Endothelial cell (in vitro differentiated cells): Measurements from ENCODE around the gene FBXL17. TPM values are rescaled to one million over a fixed set of nuclear protein-coding genes. Genes with fewer than 3 reads are reported as not detected.

Experiments used
- DNase-seq: peaks from one replicate; pipeline ENCODE4 v3.0.0; 2021; ENCODE audit warnings: low spot score
- H3K27ac Mint-ChIP-seq: one replicate; pipeline ENCODE4 v1.8.0; 2021; ENCODE audit warnings: mixed read lengths, inconsistent platforms; ENCODE audit not compliant: unreplicated experiment
- H3K27me3 Mint-ChIP-seq: one replicate; pipeline ENCODE4 v1.8.0; 2021; ENCODE audit warnings: mild to moderate bottlenecking, moderate library complexity, mixed read lengths, inconsistent platforms; ENCODE audit not compliant: unreplicated experiment
- H3K36me3 Mint-ChIP-seq: one replicate; pipeline ENCODE4 v1.8.0; 2021; ENCODE audit warnings: mild to moderate bottlenecking, low read depth, mixed read lengths, inconsistent platforms; ENCODE audit not compliant: unreplicated experiment
- H3K4me1 Mint-ChIP-seq: one replicate; pipeline ENCODE4 v1.8.0; 2021; ENCODE audit warnings: mild to moderate bottlenecking, mixed read lengths, inconsistent platforms; ENCODE audit not compliant: unreplicated experiment
- H3K4me3 Mint-ChIP-seq: one replicate; pipeline ENCODE4 v1.8.0; 2021; ENCODE audit warnings: mild to moderate bottlenecking, mixed read lengths, inconsistent platforms; ENCODE audit not compliant: unreplicated experiment
- H3K9me3 Mint-ChIP-seq: one replicate; pipeline ENCODE4 v1.8.0; 2021; ENCODE audit warnings: mixed read lengths, inconsistent platforms; ENCODE audit not compliant: unreplicated experiment
- total RNA-seq: library from RNA; stranded (reverse); fragmentation: NEBNext Ultra II Directional; extraction: Animal tissue kit (Norgen Biotek cat#: 25700); gene quantifications from one replicate; pipeline ENCODE4 v1.2.1, GENCODE V29; 2021; ENCODE audit not compliant: unreplicated experiment
- TF ChIP-seq, protein P1 (sequence below): fragments of 200-600 bp; sonication (generic); IDR thresholded peaks from one replicate; pipeline ENCODE4 v1.5.0; 2021; ENCODE audit warnings: antibody characterized with exemption; ENCODE audit not compliant: unreplicated experiment

Gene FBXL17
- total RNA-seq, 1 donor from 2014 or later: 14.9 TPM

DNA sequence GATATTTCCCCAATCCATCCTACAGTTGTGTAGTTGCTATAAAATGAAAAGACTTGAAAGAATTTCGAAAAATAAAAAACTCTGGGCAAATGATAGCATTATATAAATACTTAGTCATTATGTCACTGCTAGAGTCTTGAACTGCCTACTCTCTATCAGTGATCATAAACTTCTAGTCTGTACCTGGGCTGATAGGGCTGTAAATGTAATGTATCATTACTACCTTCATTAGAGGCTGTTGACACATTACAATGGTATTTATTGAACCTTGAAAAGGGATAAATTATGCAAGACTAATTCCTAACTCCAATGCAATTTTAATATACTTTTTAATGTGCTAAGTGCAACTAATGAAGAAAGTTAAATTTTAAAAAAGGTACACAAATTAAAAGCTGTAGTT is 497.0 kb downstream of the FBXL17 start:
- Mint-ChIP-seq H3K27me3 (peaks cover 1% of the 10 kb centered on the region), H3K4me1 (peaks cover 4% of the 10 kb centered on the region)
- no peak for DNase-seq

DNA sequence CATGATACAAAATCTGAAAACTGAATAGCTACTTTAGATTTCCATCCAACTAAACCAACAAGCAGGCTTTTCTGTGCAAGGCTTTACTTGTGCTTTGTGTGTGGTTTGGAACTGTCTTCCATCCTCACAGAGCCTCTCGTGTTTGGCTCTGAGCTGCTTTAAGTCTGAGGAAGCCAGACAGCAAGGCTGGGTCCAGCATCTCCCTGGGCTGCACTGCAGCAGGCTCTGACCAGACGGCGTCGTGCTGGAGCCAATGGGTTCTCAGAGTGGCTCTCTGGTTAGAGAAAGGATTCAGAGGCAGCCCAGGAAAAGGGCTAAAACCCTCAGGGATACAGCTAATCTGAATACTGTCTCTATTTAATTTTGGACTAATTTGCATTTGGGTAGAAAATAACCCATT is 503.2 kb downstream of the FBXL17 start:
- TF ChIP-seq, protein P1, sequence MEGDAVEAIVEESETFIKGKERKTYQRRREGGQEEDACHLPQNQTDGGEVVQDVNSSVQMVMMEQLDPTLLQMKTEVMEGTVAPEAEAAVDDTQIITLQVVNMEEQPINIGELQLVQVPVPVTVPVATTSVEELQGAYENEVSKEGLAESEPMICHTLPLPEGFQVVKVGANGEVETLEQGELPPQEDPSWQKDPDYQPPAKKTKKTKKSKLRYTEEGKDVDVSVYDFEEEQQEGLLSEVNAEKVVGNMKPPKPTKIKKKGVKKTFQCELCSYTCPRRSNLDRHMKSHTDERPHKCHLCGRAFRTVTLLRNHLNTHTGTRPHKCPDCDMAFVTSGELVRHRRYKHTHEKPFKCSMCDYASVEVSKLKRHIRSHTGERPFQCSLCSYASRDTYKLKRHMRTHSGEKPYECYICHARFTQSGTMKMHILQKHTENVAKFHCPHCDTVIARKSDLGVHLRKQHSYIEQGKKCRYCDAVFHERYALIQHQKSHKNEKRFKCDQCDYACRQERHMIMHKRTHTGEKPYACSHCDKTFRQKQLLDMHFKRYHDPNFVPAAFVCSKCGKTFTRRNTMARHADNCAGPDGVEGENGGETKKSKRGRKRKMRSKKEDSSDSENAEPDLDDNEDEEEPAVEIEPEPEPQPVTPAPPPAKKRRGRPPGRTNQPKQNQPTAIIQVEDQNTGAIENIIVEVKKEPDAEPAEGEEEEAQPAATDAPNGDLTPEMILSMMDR: no peak
- H3K4me1 Mint-ChIP-seq: no peaks in the 10 kb centered on the region
- H3K36me3 Mint-ChIP-seq: peaks cover 2% of the 10 kb centered on the region
- peaks cover 1% of the 10 kb centered on the region for H3K27me3 Mint-ChIP-seq
- DNase-seq: no peak
- H3K9me3 Mint-ChIP-seq: no peaks in the 10 kb centered on the region
- no peak overlapping the region for H3K4me3 Mint-ChIP-seq
- H3K27ac Mint-ChIP-seq: no peak overlapping the region

More for the DNA sequence above, 497.0 kb downstream of the FBXL17 start:
- Mint-ChIP-seq H3K9me3 (no peaks in the 10 kb centered on the region), H3K27ac (no peak overlapping the region), H3K36me3 (no peaks in the 10 kb centered on the region), H3K4me3 (no peak overlapping the region)
- TF ChIP-seq, protein P1: no peak

DNA sequence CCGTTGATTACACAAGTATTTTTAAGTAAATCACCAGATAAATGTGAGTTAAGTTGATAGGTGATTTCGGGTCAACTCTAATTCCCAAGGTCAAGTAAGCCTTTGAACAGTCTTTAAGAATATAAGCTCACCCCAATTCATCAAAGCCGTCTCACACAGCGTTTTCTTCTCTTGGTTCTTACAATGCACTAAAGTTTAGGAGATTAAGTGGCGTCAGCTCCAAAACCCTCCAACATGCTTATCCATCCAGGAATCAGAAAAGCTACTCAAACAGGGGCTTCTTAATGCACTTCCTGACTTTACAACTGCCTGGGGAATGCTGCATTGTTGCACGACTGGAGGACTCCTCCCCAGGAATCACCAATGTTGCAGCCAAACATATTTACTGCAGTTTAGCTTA is 505.0 kb downstream of the FBXL17 start:
- Mint-ChIP-seq H3K9me3 (no peaks in the 10 kb centered on the region), H3K27ac (no peak overlapping the region), H3K27me3 (peaks cover 1% of the 10 kb centered on the region), H3K36me3 (peaks cover 2% of the 10 kb centered on the region), H3K4me1 (no peaks in the 10 kb centered on the region), H3K4me3 (no peak overlapping the region)
- TF ChIP-seq, protein P1: no peak
- DNase-seq: no peak

DNA sequence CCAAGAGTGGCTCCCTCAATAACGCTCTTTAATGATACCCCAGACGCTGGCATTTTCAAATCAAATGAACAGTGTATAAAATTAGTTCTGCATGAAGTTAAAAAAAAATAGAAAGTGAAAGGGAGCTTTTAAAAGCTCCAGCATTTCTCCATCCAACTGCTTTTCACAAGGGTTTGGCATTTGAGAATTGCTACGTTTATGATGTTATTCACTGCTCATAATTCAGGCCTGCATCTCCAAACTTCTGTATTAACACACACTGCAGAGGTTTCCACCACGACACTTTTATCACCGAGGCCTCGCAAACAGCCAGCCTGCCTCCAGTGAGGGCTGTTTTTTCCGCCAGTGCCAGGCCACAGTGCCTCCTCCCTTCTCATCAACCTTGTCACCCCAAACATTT is 505.6 kb downstream of the FBXL17 start:
- TF ChIP-seq, protein P1: no peak
- Mint-ChIP-seq H3K9me3 (no peaks in the 10 kb centered on the region), H3K4me3 (no peak overlapping the region), H3K4me1 (no peaks in the 10 kb centered on the region), H3K27ac (no peak overlapping the region), H3K36me3 (peaks cover 2% of the 10 kb centered on the region), H3K27me3 (peaks cover 1% of the 10 kb centered on the region)
- DNase-seq: no peak

DNA sequence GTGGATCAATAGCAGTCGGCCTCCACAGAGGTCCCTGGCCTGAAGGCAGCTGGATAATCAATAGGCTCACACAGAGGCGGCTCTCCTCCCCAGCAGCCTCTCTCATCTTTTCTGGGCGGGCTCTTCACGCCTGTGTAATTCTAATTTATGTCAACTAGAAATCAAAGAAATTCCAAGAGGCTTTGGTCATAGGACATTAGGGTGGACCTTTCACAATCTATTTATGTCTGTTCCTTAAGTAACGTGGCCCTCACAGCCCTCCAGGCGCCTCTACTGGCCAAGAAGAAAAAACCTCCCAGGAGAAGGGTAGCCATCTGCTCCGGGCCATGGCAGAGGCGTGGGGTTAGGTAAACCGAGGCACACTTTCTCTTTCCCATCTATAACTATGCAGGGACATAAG is 506.1 kb downstream of the FBXL17 start:
- no peaks in the 10 kb centered on the region for H3K4me1 Mint-ChIP-seq
- no peak overlapping the region for H3K4me3 Mint-ChIP-seq
- peaks cover 1% of the 10 kb centered on the region for H3K27me3 Mint-ChIP-seq
- no peak for DNase-seq
- H3K36me3 Mint-ChIP-seq: peaks cover 2% of the 10 kb centered on the region
- TF ChIP-seq, protein P1: no peak
- H3K9me3 Mint-ChIP-seq: no peaks in the 10 kb centered on the region
- no peak overlapping the region for H3K27ac Mint-ChIP-seq
